ES-I3 (cell line): Measurements from ENCODE around the gene COPS6.

Source experiments
- H3K36me3 ChIP-seq: 2 replicates; pipeline ENCODE4 v1.6.1; 2013; ENCODE audit warnings: mild to moderate bottlenecking, low read length, control low read depth, moderate library complexity; ENCODE audit not compliant: insufficient read depth
- H3K4me1 ChIP-seq: 2 replicates; pipeline ENCODE4 v1.6.1; 2013; ENCODE audit warnings: mild to moderate bottlenecking, control low read depth, low read length; ENCODE audit not compliant: insufficient read depth
- H3K9ac ChIP-seq: 2 replicates; pipeline ENCODE4 v1.6.1; 2013; ENCODE audit warnings: low read depth, mild to moderate bottlenecking, low read length, moderate library complexity
- H3K9me3 ChIP-seq: 2 replicates; pipeline ENCODE4 v1.6.1; 2013; ENCODE audit warnings: mild to moderate bottlenecking, low read length, moderate library complexity; ENCODE audit not compliant: control insufficient read depth, insufficient read depth

Gene COPS6

DNA sequence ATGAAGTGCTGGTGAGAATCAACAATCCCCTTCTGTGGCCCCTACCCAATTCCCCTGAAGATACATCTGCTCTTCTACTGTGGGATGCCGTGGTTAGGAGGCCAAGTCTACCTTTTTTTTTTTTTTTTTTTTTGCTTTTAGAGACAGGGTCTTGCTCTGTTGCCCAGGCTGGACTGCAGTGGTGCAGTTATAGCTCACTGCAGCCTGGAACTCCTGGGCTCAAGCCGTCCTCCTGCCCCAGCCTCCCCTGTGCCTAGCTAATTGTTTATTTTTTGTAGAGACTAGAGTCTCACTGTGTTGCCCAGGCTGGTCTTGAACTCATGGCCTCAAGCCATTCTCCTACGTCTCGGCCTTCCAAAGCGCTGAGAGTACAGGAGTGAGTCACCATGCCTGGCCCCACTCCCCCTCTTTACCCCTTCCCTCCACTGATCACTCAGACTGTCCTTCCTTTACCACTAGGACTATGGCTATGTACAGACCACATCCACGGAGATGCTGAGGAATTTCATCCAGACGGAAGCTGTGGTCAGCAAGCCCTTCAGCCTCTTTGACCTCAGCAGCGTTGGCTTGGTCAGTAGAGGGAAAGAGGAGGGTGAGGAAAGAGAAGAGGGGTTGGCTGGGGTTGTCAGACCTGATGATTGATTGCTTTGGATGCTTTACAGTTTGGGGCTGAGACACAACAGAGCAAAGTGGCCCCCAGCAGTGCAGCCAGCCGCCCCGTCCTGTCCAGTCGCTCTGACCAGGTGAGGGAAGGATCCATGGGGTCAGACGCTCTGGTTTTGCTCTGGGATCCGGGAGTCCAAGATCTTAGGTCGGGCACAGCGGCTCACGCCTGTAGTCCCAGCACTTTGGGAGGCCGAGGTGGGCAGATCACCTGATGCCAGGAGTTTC is 14.4 kb downstream of the COPS6 start:
- Histone ChIP-seq H3K9me3 (no peaks in the 10 kb centered on the region), H3K9ac (no peak overlapping the region), H3K36me3 (peaks cover 17% of the 10 kb centered on the region), H3K4me1 (peaks cover 4% of the 10 kb centered on the region; the same call in 1 of the 2 replicates)

DNA sequence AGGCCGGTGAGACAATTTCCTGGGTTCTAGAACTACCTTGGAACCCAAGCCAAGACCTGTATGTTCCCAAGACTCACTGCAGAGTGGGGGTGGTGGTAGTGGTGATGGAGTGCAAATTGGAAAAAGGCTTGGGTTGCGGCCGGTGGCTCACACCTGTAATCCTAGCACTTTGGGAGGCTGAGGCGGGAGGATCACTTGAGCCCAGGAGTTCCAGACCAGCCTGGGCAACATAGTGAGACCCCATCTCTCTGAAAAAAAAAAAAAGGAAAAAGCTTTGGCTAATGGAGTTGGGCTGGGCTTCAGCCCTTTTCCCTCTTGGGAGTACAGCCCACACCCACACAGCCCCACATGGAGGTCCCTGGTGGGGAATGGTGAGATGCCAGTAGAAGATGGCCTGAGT is 16.8 kb downstream of the COPS6 start:
- Histone ChIP-seq H3K9ac (no peak overlapping the region), H3K36me3 (peaks cover 2% of the 10 kb centered on the region), H3K4me1 (no peaks in the 10 kb centered on the region), H3K9me3 (no peaks in the 10 kb centered on the region)

DNA sequence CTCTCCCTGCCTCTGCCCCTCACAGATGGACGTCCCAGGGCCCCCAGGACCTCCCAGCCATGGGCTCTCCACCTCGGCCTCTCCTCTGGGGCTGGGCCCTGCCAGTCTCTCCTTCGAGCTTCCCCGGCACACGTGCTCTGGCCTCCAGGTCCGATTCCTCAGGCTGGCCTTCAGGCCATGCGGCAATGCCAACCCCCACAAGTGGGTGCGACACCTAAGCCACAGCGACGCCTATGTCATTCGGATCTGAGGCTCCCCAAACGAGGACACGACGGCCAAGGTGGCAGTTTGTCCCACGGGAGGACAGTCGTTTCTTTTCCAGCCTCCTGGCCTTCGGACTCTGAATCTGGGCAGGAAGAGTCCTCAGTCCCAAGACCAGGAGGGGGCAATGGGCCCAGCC is 17.9 kb downstream of the COPS6 start:
- peaks cover 8% of the 10 kb centered on the region for H3K36me3 ChIP-seq
- H3K4me1 ChIP-seq, result no peaks in the 10 kb centered on the region
- H3K9ac ChIP-seq, result no peak overlapping the region
- H3K9me3 ChIP-seq, result no peaks in the 10 kb centered on the region

DNA sequence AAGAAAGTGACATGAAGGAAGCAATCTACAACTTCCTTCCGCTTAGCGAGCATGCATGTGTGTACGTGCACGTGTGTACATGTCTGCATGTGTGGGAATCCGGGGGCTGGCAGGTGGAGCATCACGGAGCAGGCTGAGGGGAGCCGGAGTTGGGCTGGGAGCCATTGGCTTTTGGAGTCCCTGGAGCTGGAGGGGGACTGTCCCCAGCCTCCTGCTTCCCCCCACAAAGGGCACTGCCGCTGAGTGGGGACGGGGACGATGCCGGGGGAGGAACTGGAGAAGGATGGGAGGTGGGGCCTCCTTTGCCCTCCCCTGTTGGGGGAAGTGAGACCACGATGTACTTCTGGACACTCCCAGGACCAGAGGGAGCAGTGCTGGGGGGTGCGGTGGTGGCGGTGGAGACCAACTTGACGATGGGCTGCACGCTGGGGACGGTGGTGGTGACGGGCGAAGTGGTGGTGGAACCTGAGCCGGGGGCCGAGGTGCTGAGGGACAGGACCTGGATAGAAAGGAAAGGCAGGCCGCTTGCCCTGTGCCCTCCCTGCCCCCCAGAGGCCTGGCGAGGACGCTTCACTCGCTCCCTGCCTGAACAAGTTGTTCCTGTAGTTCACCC is 18.5 kb downstream of the COPS6 start:
- Histone ChIP-seq H3K9me3 (no peaks in the 10 kb centered on the region), H3K4me1 (no peaks in the 10 kb centered on the region), H3K9ac (no peak overlapping the region), H3K36me3 (peaks cover 8% of the 10 kb centered on the region)

DNA sequence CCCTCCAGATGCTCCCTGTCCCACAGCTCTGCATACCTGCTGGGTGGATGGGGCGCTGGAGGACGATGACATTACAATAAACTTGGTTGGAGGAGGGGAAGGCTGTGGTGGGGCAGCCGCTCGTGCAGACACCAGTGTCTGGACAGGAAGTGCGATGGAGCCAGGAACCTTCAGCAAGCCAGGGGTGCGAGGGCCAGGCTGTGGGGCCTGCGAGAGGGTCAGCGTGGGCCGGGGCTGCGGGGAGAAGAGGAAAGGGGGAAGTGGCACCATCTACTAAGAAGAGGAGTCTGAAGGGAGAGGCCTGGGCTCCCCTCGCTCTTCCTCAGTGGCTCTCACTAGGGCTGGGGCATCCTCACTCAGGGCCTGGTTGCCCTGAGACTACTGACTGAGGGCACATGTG is 19.1 kb downstream of the COPS6 start:
- no peaks in the 10 kb centered on the region for H3K4me1 ChIP-seq
- H3K36me3 ChIP-seq, result peaks cover 8% of the 10 kb centered on the region
- H3K9me3 ChIP-seq, result no peaks in the 10 kb centered on the region
- no peak overlapping the region for H3K9ac ChIP-seq

DNA sequence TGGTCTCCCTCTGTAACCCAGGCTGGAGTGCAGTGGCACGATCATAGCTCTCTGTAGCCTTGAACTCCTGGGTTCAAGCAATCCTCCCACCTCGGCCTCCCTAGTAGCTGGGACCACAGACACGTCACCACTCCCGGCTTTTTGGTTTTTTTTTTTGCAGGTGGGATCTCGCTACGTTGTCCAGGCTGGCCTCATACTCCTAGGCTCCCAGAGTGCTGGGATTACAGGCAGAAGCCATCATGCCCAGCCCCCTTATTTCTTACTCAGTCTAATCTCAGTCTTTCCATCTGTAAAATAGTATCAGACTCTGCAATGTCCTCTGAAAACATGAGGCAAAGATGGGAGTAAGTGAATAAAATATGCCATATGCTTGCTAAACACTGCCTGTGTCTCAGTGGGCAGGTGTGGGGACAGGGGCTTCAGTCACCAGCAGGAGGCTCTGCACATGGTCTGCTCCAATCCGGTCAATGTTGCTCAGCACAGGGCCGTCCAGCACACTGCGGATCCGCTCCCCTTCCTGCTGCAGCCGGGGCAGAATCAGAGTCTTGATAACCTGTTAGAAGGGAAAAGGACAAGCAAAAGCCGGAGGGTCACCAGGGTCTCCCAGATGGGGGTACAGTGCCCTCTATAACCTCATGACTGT is 20.9 kb downstream of the COPS6 start:
- H3K36me3 ChIP-seq, result peaks cover 11% of the 10 kb centered on the region
- no peak overlapping the region for H3K9ac ChIP-seq
- H3K4me1 ChIP-seq, result no peaks in the 10 kb centered on the region
- no peaks in the 10 kb centered on the region for H3K9me3 ChIP-seq

DNA sequence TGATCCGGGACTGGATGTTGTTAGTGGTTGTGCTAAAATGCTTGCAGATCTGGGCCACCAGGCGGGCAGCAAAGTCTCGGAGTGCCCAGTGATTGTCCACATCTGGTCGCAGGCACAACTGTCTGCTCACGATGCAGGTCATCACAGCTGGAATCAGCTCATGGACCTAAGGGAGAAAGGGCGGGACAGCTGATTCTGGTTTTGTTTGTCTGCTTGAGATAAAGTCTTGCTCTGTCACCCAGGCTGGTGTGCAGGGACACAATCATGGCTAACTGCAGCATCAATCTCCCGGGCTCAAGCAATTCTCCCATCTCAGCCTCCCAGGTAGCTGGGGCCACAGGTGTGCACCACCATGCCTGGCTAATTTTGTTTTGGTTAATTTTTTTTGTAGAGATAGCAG is 22.4 kb downstream of the COPS6 start:
- Histone ChIP-seq H3K9ac (no peak overlapping the region), H3K9me3 (no peaks in the 10 kb centered on the region), H3K36me3 (peaks cover 11% of the 10 kb centered on the region), H3K4me1 (no peaks in the 10 kb centered on the region)

DNA sequence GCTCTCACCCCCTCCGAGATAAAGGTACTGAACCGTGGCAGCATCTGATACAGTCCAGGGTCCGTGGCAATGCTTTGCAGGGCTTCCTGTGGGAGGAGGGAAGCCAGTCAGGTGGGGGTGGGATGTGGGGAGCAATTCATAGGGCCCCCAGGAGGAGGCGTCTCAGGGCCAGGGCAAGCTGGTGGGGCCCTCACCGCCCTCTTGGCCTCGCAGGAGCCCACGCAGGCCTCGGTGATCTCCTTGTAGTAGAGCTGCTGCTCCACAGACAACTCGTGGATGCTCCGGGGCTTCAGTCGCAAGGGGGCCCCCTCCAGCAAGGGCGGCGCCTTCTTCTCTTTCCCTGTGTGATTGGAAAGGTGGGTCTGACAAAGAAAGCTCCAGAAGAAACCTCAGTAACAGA is 23.1 kb downstream of the COPS6 start:
- Histone ChIP-seq H3K9me3 (no peaks in the 10 kb centered on the region), H3K4me1 (no peaks in the 10 kb centered on the region), H3K36me3 (peaks cover 11% of the 10 kb centered on the region), H3K9ac (no peak overlapping the region)

DNA sequence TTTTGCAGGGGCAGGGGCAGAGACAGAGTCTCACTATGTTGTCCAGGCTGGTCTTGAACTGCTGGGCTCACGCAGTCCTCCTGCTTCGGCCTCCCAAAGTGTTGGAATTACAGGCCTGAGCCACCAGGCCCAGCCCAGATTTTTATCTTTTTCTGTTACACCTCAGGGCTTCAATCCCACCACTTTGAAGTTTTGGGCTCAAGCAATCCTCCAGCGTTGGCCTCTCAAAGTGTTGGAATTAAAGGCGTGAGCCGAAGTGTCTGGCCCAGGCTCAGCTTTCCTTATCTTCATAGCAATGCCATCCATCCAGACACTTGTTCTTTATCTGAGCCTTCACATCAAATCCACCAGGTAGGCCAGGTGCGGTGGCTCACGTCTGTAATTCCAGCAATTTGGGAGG is 26.3 kb downstream of the COPS6 start:
- Histone ChIP-seq H3K9ac (no peak overlapping the region), H3K9me3 (no peaks in the 10 kb centered on the region), H3K4me1 (no peaks in the 10 kb centered on the region), H3K36me3 (peaks cover 9% of the 10 kb centered on the region; the same call in 1 of the 2 replicates)

DNA sequence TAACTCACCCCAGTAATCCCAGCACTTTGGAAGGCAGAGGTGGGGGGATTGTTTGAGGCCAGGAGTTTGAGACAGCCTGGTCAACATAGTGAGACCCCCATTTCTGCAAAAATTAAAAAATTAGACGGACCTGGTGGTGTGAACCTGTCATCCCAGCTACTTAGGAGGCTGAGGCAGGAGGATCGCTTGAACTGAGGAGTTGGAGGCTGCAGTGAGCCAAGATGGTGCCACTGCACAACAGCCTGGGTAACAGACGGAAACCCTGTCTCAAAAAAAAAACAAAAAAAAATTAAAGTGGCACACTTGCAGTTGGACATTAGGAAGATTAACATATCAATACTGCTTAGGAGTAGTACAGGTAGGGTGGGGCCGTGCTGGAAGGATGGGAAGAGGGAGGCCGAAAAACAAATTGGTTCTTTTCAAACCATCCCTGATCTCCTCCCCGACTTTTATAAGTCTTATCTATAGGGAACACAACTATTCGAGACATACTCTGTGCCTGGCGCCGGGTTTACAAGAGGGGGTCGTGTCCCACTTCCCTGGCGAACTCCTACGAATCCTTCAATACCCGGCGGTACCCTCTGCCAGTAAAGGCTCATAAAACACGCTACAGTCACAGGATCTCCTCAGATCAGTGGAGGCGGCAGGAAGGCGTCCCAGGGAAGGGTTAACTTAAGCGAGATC is 29.8 kb downstream of the COPS6 start:
- Histone ChIP-seq H3K9me3 (no peaks in the 10 kb centered on the region), H3K4me1 (peaks cover 11% of the 10 kb centered on the region; the same call in 1 of the 2 replicates)

DNA sequence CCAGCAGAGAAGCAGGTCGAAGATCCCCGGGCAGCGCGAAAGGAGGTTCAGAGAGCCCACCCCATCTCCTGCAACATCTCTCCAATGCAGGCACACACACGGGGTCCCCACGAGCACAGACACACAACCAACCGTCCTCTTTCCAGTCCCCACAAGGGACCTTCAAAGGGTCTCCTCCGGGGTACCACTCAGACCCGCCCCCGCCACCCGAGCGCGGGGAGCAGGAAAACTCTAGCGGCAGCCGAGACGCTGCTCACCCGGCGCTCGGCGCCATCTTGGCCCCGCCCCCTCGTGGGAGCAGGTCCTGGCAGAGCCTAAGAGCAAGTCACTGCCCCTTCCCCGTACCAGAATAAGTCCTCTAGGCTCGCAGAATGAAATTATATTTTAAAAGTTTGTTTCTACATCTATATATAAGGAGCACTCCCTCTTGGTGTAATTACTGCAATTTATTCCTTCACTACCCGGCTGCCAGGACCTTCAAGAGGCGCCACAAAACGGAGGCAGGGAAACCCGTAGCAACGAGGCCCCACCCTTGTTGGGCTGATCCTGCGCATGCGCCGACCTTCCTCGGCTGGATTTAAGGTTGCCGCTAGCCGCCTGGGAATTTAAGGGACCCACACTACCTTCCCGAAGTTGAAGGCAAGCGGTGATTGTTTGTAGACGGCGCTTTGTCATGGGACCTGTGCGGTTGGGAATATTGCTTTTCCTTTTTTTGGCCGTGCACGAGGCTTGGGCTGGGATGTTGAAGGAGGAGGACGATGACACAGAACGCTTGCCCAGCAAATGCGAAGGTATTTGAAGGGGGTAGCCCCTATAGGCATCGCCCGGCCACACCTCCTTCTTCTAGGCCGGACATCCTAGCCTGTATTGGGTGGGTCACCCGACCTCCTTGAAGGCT is 30.6 kb downstream of the COPS6 start, which contains the start of the genes CNPY4 and TAF6:
CNPY4 (plus strand) TSS at position 563 of the 898 bp plus-strand sequence; CDS start at position 674, 111 bp downstream.
TAF6 (minus strand) TSS at position 287 of the 898 bp plus-strand sequence. CDS start 5,149 bp downstream, outside the sequence.
- Histone ChIP-seq H3K9me3 (no peaks in the 10 kb centered on the region), H3K4me1 (peaks cover 11% of the 10 kb centered on the region; the same call in 1 of the 2 replicates), H3K36me3 (no peaks in the 10 kb centered on the region), H3K9ac (peak within 1 kb of the TSS; percentile 73)

More for the DNA sequence above, 29.8 kb downstream of the COPS6 start:
- Histone ChIP-seq H3K9ac (peak overlapping the region; percentile 73), H3K36me3 (0 out of 2 replicates have a peak, but pooled peaks cover 3% of the 10 kb centered on the region)

DNA sequence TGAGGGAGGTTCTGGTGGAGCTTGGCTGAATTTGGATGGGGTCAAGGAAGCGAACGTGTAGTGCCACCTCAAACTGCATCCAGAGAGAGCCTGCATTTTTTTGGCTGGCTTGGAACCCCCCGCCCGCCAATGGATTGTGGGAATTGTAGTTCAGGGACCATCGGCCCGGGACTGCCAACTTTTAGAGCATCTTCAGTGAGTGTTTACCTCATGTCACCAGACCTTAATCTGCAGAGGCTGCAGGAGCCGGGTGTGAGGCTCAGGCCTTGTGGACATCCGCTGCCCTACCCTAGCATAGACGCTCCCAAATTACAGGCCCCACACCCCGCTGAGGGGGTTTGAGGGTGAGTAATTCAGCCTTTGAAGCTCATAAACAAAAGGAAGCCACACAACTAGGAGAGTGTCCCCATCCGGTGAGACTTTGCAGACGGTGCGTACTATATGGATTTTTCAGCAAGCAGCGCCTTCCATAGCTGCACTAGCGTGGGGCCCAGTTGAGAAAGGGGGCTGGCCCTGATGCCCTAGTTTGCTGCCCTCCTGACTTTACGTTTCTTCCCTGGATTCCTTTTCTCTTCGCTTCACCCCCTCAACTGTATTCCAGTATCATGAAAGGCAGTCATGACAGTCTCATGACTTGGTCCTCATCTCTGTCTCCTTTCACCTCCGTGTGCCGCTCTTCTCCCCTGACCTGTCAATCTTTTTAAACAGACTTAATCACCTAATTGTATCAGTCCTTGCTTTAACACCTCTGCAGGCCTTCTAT is 31.4 kb downstream of the COPS6 start:
- Histone ChIP-seq H3K36me3 (no peaks in the 10 kb centered on the region), H3K9ac (peak overlapping the region; percentile 73), H3K4me1 (peaks cover 11% of the 10 kb centered on the region; the same call in 1 of the 2 replicates), H3K9me3 (no peaks in the 10 kb centered on the region)

DNA sequence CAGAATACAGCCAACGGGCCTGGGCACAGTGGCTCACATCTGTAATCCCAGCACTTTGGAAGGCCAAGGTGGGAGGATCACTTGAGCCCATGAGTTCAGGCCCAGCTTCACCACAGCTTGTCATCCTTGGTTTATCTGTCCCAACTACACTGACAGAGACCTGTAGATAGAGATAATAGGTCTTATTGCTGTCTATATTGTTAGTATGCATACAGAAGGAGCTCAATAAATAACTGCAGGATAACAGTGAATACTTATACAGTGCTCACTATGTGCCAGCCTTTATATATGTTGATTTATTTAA is 31.9 kb downstream of the COPS6 start:
- H3K9me3 ChIP-seq, result no peaks in the 10 kb centered on the region
- peak overlapping the region; percentile 73; the same call in 1 of the 2 replicates for H3K9ac ChIP-seq
- H3K36me3 ChIP-seq, result no peaks in the 10 kb centered on the region
- H3K4me1 ChIP-seq, result peaks cover 11% of the 10 kb centered on the region; the same call in 1 of the 2 replicates
